Measurements from ENCODE around the gene TLK1. TPM values are rescaled to one million over a fixed set of nuclear protein-coding genes. Genes with fewer than 3 reads are reported as not detected.
"Not testable (repeated sequence)": the region's sequence is repeated elsewhere in the genome, so short reads cannot be mapped to it uniquely, and the experiment has no call there.

Gene TLK1
- total RNA-seq, 1 donor from 2014 or later: 14.6 TPM

DNA sequence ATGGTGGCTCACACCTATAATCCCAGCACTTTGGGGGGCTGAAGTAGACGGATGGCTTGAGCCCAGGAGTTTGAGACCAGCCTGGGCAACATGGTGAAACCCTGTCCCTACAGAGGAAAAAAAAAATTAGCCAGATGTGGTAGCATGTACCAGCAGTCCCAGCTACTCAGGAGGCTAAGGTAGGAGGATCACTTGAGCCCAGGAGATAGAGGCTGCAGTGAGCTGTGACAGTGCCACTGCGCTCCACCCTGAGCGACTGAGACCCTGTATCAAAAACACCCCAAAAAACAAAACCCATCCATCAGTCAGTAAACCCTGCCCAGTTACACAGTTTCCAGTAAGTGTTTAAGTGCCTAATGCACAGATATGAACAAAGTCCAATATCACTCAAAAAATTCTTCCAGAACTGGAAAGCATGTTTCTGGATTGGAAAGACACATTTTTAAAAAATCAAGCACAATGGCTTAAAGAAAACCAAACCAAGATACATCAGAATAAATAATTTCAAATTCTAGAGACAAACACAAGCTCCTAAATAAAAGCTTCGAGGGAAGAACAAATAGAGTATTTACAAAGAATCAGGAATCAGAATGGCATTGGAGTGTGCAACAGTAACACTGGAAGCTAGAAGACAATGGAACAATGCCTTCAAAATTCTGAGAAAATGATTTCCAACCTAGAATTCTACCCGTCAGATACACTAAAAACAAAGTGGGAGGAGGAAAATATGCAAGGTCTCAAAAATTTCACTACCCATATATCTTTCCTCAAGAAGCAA, 72.4 kb downstream of the TLK1 start:
- Histone ChIP-seq H3K27me3 (ENCODE audit: control insufficient read depth in 3 of 3, insufficient read depth in 3 of 3, low read length in 3 of 3) (no peaks in the 10 kb centered on the region), H3K27ac (ENCODE audit: low read depth, low read length) (no peak overlapping the region), H3K36me3 (ENCODE audit: control insufficient read depth in 3 of 3, insufficient read depth in 3 of 3, low read length in 3 of 3) (no peaks in the 10 kb centered on the region), H3K4me1 (ENCODE audit: control insufficient read depth in 3 of 3, insufficient read depth in 3 of 3, low read length in 3 of 3) (peaks cover 0 to 4% (median 2%) of the 10 kb centered on the region in 3 donors), H3K9ac (ENCODE audit: low read depth in 1 of 3, low read length in 3 of 3) (no peak overlapping the region), H3K9me3 (ENCODE audit: control insufficient read depth in 3 of 3, low read length in 3 of 3) (no peaks in the 10 kb centered on the region), H3K4me3 (ENCODE audit: low read length in 3 of 3) (no peak overlapping the region)

DNA sequence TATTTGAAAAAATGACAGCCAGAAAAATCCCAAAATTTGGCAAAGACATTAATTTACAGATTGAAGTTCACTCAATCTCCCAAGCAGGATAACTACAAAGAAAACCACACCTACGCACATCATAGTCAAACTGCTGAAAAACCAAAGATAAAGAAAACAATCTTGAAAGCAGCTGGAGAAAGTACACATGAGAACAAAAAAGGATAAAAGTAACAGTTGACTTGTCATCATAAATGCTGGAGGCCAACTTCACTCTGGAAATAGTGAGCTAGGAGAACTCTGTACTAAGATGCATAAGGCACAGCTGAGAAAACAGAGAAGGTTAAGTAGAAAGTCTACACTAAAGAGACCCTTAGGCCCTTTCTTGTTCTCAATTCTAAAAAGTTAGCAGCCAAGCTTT, 73.1 kb downstream of the TLK1 start:
- Histone ChIP-seq H3K36me3 (ENCODE audit: control insufficient read depth in 3 of 3, insufficient read depth in 3 of 3, low read length in 3 of 3) (no peaks in the 10 kb centered on the region), H3K4me1 (ENCODE audit: control insufficient read depth in 3 of 3, insufficient read depth in 3 of 3, low read length in 3 of 3) (peaks cover 0 to 4% (median 2%) of the 10 kb centered on the region in 3 donors), H3K9ac (ENCODE audit: low read depth in 1 of 3, low read length in 3 of 3) (no peak overlapping the region), H3K27ac (ENCODE audit: low read depth, low read length) (no peak overlapping the region), H3K27me3 (ENCODE audit: control insufficient read depth in 3 of 3, insufficient read depth in 3 of 3, low read length in 3 of 3) (no peaks in the 10 kb centered on the region), H3K9me3 (ENCODE audit: control insufficient read depth in 3 of 3, low read length in 3 of 3) (no peaks in the 10 kb centered on the region), H3K4me3 (ENCODE audit: low read length in 3 of 3) (no peak overlapping the region)

DNA sequence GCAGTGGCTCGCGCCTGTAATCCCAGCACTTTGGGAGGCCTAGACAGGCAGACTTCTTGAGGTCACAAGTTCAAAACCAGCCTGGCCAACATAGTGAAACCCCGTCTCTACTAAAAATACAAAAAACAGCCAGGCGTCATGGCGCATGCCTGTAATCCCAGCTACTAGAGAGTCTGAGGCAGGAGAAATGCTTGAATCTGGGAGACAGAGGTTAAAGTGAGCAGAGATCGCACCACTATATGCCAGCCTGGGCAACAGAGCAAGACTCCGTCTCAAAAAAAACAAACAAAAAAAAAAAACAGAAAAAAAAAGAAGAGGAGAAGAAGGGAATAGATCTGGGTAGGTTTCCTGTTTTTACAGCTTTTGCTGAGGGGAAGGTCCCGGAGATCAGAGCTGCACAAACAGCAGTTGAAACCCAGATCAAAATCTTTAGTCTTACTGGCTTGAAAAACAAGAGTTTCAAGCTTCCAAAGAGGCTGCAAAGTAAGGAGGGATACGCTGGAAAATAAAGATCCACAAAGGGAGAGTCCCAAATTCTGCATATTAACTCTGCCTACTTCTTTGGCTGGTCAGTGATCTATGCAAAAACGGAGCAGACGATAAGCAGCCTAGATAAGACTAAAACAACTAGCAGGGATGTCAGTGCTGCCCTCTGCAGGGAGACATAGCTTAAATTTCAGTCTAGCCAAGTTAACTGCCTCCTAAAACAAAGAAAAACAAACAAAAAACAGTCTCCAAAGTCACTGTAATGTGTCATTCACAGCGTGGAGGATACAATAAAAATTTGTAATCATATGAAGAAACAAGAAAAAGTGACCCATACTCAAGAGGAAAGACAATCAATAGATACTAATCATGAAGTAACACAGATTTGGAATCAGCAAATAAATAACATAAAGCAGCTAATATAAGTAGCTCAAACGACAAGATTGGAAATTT, 74.1 kb downstream of the TLK1 start:
- Histone ChIP-seq H3K27ac (ENCODE audit: low read depth, low read length) (no peak overlapping the region), H3K4me3 (ENCODE audit: low read length in 3 of 3) (no peak overlapping the region), H3K36me3 (ENCODE audit: control insufficient read depth in 3 of 3, insufficient read depth in 3 of 3, low read length in 3 of 3) (no peaks in the 10 kb centered on the region), H3K27me3 (ENCODE audit: control insufficient read depth in 3 of 3, insufficient read depth in 3 of 3, low read length in 3 of 3) (no peaks in the 10 kb centered on the region), H3K4me1 (ENCODE audit: control insufficient read depth in 3 of 3, insufficient read depth in 3 of 3, low read length in 3 of 3) (peaks cover 0 to 4% (median 2%) of the 10 kb centered on the region in 3 donors), H3K9me3 (ENCODE audit: control insufficient read depth in 3 of 3, low read length in 3 of 3) (no peaks in the 10 kb centered on the region), H3K9ac (ENCODE audit: low read depth in 1 of 3, low read length in 3 of 3) (no peak overlapping the region)

DNA sequence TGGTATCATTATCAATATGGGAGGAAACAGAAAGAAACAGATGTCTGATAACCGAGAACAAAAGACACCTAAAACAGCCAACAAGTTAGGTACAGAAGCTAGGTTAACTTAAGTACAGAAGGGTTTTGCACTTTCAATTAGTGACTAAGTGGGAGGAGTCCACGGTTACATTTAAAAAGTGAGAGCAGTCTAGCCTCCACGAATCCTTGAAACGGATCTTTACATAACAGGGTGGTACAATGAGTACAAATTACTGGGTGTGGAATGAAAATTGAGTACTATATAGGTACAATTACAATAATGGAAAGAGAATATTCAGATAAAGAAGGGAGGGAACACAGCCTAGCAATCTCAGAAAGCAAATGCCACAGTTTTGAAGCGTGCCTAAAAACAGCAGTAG, 76.6 kb downstream of the TLK1 start:
- no peak overlapping the region for H3K9ac ChIP-seq (ENCODE audit: low read depth in 1 of 3, low read length in 3 of 3)

DNA sequence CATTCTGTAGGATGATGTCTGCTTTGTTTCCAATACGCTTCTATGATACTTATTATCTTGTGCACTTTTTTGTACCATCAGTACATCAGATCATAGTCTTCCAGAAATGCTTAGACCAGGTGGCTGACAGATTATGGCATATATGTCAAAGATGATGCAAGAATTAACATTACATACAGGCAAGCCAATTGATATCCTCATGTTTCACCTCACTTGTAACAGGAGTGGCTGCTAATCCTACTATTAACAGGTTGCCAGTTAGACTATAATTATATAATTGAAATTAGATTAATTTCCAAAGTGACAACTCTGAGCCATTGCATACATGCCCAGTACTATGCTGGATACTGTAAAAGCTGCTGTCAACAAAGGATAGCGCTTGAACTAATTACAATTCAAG, 77.2 kb downstream of the TLK1 start:
- H3K27ac ChIP-seq (ENCODE audit: low read depth, low read length): no peak overlapping the region
- H3K9ac ChIP-seq (ENCODE audit: low read depth in 1 of 3, low read length in 3 of 3): no peak overlapping the region
- peaks cover 0 to 4% (median 2%) of the 10 kb centered on the region in 3 donors for H3K4me1 ChIP-seq (ENCODE audit: control insufficient read depth in 3 of 3, insufficient read depth in 3 of 3, low read length in 3 of 3)

More for the DNA sequence above, 76.6 kb downstream of the TLK1 start:
- Histone ChIP-seq H3K4me1 (ENCODE audit: control insufficient read depth in 3 of 3, insufficient read depth in 3 of 3, low read length in 3 of 3) (peaks cover 0 to 4% (median 2%) of the 10 kb centered on the region in 3 donors), H3K4me3 (ENCODE audit: low read length in 3 of 3) (no peak overlapping the region), H3K36me3 (ENCODE audit: control insufficient read depth in 3 of 3, insufficient read depth in 3 of 3, low read length in 3 of 3) (no peaks in the 10 kb centered on the region), H3K9me3 (ENCODE audit: control insufficient read depth in 3 of 3, low read length in 3 of 3) (no peaks in the 10 kb centered on the region), H3K27ac (ENCODE audit: low read depth, low read length) (no peak overlapping the region), H3K27me3 (ENCODE audit: control insufficient read depth in 3 of 3, insufficient read depth in 3 of 3, low read length in 3 of 3) (no peaks in the 10 kb centered on the region)

DNA sequence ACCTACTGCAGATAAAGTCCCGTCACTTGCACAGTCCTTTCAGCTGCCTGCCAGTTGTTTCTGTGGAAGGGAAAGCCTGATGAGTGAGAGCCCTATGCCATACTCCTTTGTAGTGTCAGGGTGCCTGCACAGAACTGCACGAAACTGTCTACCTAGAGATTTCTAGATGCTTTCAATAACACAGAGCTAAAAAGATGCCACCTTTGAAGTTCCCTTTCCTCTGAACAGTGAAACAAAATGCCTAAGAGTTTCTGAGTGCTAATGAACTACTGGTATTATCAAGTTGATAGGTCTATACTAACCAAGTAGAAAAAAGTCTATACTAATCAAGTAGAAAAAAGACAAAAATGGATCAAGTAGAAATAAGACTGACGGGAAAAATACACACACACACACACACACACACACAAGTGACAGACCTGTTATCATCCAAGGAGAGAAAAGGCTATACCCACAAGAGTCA, 79.0 kb downstream of the TLK1 start:
- Histone ChIP-seq H3K27me3 (ENCODE audit: control insufficient read depth in 3 of 3, insufficient read depth in 3 of 3, low read length in 3 of 3) (no peaks in the 10 kb centered on the region), H3K27ac (ENCODE audit: low read depth, low read length) (no peak overlapping the region), H3K9me3 (ENCODE audit: control insufficient read depth in 3 of 3, low read length in 3 of 3) (no peaks in the 10 kb centered on the region), H3K36me3 (ENCODE audit: control insufficient read depth in 3 of 3, insufficient read depth in 3 of 3, low read length in 3 of 3) (no peaks in the 10 kb centered on the region), H3K9ac (ENCODE audit: low read depth in 1 of 3, low read length in 3 of 3) (no peak overlapping the region), H3K4me3 (ENCODE audit: low read length in 3 of 3) (no peak overlapping the region), H3K4me1 (ENCODE audit: control insufficient read depth in 3 of 3, insufficient read depth in 3 of 3, low read length in 3 of 3) (peaks cover 0 to 4% (median 2%) of the 10 kb centered on the region in 3 donors)

More for the DNA sequence above, 77.2 kb downstream of the TLK1 start:
- no peaks in the 10 kb centered on the region for H3K36me3 ChIP-seq (ENCODE audit: control insufficient read depth in 3 of 3, insufficient read depth in 3 of 3, low read length in 3 of 3)
- H3K4me3 ChIP-seq (ENCODE audit: low read length in 3 of 3): no peak overlapping the region
- no peaks in the 10 kb centered on the region for H3K9me3 ChIP-seq (ENCODE audit: control insufficient read depth in 3 of 3, low read length in 3 of 3)
- H3K27me3 ChIP-seq (ENCODE audit: control insufficient read depth in 3 of 3, insufficient read depth in 3 of 3, low read length in 3 of 3): no peaks in the 10 kb centered on the region

DNA sequence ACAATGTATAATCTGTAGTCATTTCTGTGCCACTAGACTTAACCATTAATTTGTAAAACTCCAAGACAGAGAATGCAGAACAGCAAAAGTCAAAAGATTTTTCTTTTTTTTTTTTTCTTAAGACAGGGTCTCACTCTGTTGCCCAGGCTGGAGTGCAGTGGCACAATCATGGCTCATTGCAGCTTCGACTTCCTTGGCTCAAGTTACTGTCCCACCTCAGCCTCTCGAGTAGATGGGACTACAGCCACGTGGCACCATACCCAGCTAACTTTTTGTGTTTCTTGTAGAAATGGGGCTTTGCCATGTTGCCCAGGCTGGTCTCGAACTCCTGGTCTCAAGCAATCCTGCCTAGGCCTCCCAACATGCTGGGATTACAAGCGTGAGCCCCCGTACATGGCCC, 80.1 kb downstream of the TLK1 start:
- no peaks in the 10 kb centered on the region for H3K27me3 ChIP-seq (ENCODE audit: control insufficient read depth in 3 of 3, insufficient read depth in 3 of 3, low read length in 3 of 3)

DNA sequence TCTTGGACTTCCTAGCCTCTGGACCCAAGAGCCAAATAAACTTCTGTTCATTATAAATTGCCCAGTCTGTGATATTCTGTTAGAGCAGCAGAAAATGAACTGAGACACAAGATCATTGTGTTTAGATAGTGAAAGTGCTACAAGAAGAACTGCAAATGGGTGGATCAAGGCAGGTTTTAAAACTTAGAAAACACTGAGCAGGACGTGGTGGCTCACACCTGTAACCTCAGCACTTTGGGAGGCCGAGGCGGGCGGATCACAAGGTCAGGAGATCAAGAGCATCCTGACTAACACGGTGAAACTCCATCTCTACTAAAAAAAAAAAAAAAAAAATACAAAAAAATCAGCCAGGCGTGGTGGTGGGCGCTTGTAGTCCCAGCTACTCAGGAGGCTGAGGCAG, 84.3 kb downstream of the TLK1 start:
- H3K27ac ChIP-seq (ENCODE audit: low read depth, low read length); H3K9ac ChIP-seq (ENCODE audit: low read depth in 1 of 3, low read length in 3 of 3); H3K36me3 ChIP-seq (ENCODE audit: control insufficient read depth in 3 of 3, insufficient read depth in 3 of 3, low read length in 3 of 3); H3K4me3 ChIP-seq (ENCODE audit: low read length in 3 of 3); H3K4me1 ChIP-seq (ENCODE audit: control insufficient read depth in 3 of 3, insufficient read depth in 3 of 3, low read length in 3 of 3); H3K9me3 ChIP-seq (ENCODE audit: control insufficient read depth in 3 of 3, low read length in 3 of 3); H3K27me3 ChIP-seq (ENCODE audit: control insufficient read depth in 3 of 3, insufficient read depth in 3 of 3, low read length in 3 of 3): not testable (repeated sequence)

More for the DNA sequence above, 80.1 kb downstream of the TLK1 start:
- Histone ChIP-seq H3K4me1 (ENCODE audit: control insufficient read depth in 3 of 3, insufficient read depth in 3 of 3, low read length in 3 of 3) (peaks cover 0 to 4% (median 2%) of the 10 kb centered on the region in 3 donors), H3K36me3 (ENCODE audit: control insufficient read depth in 3 of 3, insufficient read depth in 3 of 3, low read length in 3 of 3) (no peaks in the 10 kb centered on the region), H3K9me3 (ENCODE audit: control insufficient read depth in 3 of 3, low read length in 3 of 3) (no peaks in the 10 kb centered on the region), H3K9ac (ENCODE audit: low read depth in 1 of 3, low read length in 3 of 3) (no peak overlapping the region), H3K4me3 (ENCODE audit: low read length in 3 of 3) (no peak overlapping the region), H3K27ac (ENCODE audit: low read depth, low read length) (no peak overlapping the region)

DNA sequence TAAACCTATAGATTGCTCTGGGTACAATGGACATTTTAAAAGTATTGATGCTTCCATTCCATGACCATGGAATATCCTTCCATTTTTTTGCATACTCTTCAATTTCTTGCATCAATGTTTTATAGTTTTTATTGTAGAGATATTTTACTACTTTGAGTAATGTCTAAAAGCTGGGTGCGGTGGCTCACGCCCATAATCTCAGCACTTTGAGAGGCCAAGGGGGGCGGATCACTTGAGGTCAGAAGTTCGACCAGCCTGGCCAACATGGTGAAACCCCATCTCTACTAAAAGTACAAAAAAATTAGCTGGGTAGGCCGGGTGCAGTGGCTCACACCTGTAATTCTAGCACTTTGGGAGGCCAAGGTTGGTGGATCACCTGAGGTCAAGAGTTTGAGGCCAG, 88.5 kb downstream of the TLK1 start:
- Histone ChIP-seq H3K4me3 (ENCODE audit: low read length in 3 of 3) (no peak overlapping the region), H3K36me3 (ENCODE audit: control insufficient read depth in 3 of 3, insufficient read depth in 3 of 3, low read length in 3 of 3) (no peaks in the 10 kb centered on the region), H3K4me1 (ENCODE audit: control insufficient read depth in 3 of 3, insufficient read depth in 3 of 3, low read length in 3 of 3) (no peaks in the 10 kb centered on the region), H3K9me3 (ENCODE audit: control insufficient read depth in 3 of 3, low read length in 3 of 3) (no peaks in the 10 kb centered on the region), H3K9ac (ENCODE audit: low read depth in 1 of 3, low read length in 3 of 3) (no peak overlapping the region), H3K27me3 (ENCODE audit: control insufficient read depth in 3 of 3, insufficient read depth in 3 of 3, low read length in 3 of 3) (no peaks in the 10 kb centered on the region), H3K27ac (ENCODE audit: low read depth, low read length) (no peak overlapping the region)
